ENCODE measurements around the gene ASIC3. TPM values are rescaled to one million over a fixed set of nuclear protein-coding genes. Genes with fewer than 3 reads are reported as not detected.

ASIC3 gene
- polyA plus RNA-seq, 1 donor (not counting 4 experiments of a cell fraction or from before 2014, with no cell fraction given) = 0.35 TPM

DNA sequence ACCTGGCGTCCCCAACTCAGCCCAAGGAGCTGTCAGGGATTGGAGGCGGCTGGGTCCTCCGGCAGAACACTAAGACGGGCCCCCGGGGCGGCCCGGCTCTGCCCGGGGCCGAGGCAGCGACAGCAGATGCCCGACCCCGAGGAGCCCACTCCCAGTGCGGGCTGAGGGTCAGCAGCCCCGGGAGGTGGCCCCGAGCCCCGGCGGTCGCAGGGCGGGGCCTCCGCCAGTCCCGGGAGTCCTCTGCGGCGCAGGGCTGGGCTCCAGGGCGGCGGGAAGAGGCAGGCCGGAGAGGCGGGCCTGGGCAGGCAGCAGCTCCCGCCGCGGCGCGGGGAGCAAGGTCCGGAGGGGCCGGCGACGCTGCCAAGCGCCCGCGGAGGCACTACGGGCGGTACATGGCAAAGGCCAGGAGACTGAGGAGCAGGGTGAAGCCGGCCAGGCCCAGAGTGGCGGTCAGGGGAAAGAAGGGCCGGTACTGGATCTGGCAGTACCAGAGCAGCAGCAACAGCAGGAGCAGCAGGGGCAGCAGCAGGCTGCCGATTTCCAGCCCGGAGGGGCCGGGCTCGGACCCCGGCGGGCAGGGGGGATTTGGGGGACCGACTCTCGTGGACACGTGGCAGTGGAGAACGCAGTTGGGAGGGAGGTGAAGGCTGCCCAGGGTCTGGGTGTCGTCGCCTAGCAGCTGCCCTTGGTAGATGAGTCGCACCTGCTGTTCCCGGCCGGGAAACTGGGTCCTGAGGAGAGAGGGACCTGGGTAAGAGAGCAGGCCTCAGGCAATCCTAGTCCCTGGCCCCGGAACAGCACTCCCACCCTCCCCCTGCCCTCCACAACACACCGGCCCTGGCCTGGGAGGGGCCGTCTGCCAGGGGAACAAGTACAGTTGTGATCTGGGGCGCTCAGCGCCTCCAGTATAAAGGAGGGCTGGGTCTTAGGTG is 33.1 kb downstream of the ASIC3 start:
- peak overlapping the region; percentile 97 for H3K4me2 ChIP-seq (ENCODE audit: control insufficient read depth, extremely low read depth, insufficient read depth, low read depth, low read length)
- H3K9me3 ChIP-seq (ENCODE audit: control insufficient read depth, low read depth, low read length) = no peaks in the 10 kb centered on the region
- FAIRE-seq = no peak
- H3K4me3 ChIP-seq (ENCODE audit: control insufficient read depth in 2 of 3, extremely low read depth in 1 of 3, insufficient read depth in 2 of 3, low read depth in 1 of 3, low read length in 3 of 3) = peak overlapping the region; percentile 68 to 92 (median 79)
- dilution Hi-C loops (cut with MboI; ENCODE audit: extremely low pct_ligation_motif_present, low sequenced_read_pairs) = no loop called here
- peak overlapping the region; percentile 79 for H3K9ac ChIP-seq (ENCODE audit: control insufficient read depth, extremely low read depth, insufficient read depth, low read length)
- DNase-seq (ENCODE audit: low read depth, low spot score) = no peak
- H3K9me1 ChIP-seq (ENCODE audit: control insufficient read depth, extremely low read depth, insufficient read depth, low read length) = no peaks in the 10 kb centered on the region
- peak overlapping the region; percentile 67 for H3K27ac ChIP-seq (ENCODE audit: control insufficient read depth, insufficient read depth, low read length)
- no peak for TF ChIP-seq EZH2 (IDR thresholded peaks at IDR 0.05; ENCODE audit: low read length)
- TF ChIP-seq, protein P1, sequence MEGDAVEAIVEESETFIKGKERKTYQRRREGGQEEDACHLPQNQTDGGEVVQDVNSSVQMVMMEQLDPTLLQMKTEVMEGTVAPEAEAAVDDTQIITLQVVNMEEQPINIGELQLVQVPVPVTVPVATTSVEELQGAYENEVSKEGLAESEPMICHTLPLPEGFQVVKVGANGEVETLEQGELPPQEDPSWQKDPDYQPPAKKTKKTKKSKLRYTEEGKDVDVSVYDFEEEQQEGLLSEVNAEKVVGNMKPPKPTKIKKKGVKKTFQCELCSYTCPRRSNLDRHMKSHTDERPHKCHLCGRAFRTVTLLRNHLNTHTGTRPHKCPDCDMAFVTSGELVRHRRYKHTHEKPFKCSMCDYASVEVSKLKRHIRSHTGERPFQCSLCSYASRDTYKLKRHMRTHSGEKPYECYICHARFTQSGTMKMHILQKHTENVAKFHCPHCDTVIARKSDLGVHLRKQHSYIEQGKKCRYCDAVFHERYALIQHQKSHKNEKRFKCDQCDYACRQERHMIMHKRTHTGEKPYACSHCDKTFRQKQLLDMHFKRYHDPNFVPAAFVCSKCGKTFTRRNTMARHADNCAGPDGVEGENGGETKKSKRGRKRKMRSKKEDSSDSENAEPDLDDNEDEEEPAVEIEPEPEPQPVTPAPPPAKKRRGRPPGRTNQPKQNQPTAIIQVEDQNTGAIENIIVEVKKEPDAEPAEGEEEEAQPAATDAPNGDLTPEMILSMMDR (optimal IDR thresholded peaks at IDR 0.05 in 1 of 3, IDR thresholded peaks at IDR 0.05 in 1 of 3, conservative IDR thresholded peaks at IDR 0.05 in 1 of 3; ENCODE audit: extremely low read depth in 1 of 3, insufficient read depth in 2 of 3, low read length in 3 of 3) = no peak
- H2AFZ ChIP-seq (ENCODE audit: control insufficient read depth, low read length) = peak overlapping the region; percentile 39
- peaks cover 26% of the 10 kb centered on the region for H3K4me1 ChIP-seq (ENCODE audit: control insufficient read depth, extremely low read depth, insufficient read depth, low read length)
- H3K36me3 ChIP-seq (ENCODE audit: control insufficient read depth in 2 of 2, extremely low read depth in 1 of 2, insufficient read depth in 2 of 2, low read length in 2 of 2) = peaks cover 2 to 7% of the 10 kb centered on the region in 2 experiments
- H3K79me2 ChIP-seq (ENCODE audit: control insufficient read depth, insufficient read depth, low read length) = peaks cover 28% of the 10 kb centered on the region
- no peaks in the 10 kb centered on the region for H4K20me1 ChIP-seq (ENCODE audit: control insufficient read depth, extremely low read depth, insufficient read depth, low read length)
- H3K27me3 ChIP-seq (ENCODE audit: control insufficient read depth, extremely low read depth, insufficient read depth, low read length) = no peaks in the 10 kb centered on the region

DNA sequence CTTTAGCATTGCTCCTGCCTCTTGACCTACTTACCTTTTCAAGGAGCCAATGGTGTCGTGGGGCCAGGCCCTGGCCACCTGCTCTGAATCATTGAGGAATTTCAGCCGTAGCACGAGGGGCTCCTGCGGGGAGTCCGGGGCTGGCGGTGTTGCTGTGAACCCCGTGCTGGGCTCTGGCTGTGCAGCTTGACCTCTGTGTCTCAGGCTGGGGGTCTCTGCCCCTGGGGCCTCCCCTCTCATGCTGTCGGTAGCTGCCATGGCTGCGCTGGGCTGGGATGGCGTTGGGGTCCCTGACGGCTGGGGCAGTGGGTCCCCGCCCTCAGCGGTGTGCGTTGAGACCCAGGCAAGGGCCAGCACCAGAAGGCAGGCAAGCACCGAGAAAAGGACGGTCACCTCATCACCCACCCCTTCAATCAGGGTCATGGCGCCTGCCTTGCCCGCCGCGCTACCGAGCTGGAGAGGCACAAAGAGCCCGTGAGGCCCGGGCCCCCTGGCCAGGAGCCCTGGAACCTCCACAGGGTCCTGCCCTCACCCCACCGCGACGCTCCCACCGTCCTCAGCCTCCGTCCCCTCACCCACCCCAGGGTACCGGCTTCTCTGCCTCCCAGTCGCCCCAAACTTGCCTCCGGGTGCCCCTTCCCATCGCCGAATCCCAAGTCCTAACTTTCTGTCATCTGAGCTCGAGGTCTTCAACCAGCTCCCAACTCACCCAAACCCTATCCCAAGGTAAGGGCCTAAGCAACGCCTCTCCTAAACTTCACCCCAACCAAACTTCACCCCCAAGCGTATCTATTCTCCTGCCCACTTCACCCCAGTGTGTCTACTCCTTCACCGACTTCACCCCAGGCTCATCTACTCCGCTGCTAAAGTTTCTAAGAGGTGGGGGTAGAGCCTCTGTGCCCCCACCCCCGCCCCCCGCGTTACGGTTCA is 34.1 kb downstream of the ASIC3 start:
- Histone ChIP-seq H3K4me1 (ENCODE audit: control insufficient read depth, extremely low read depth, insufficient read depth, low read length) (peaks cover 26% of the 10 kb centered on the region), H3K9me1 (ENCODE audit: control insufficient read depth, extremely low read depth, insufficient read depth, low read length) (no peaks in the 10 kb centered on the region), H3K27ac (ENCODE audit: control insufficient read depth, insufficient read depth, low read length) (peak overlapping the region; percentile 52), H3K79me2 (ENCODE audit: control insufficient read depth, insufficient read depth, low read length) (peaks cover 34% of the 10 kb centered on the region), H3K4me3 (ENCODE audit: control insufficient read depth in 2 of 3, extremely low read depth in 1 of 3, insufficient read depth in 2 of 3, low read depth in 1 of 3, low read length in 3 of 3) (peak overlapping the region; percentile 68 to 82 (median 79)), H3K27me3 (ENCODE audit: control insufficient read depth, extremely low read depth, insufficient read depth, low read length) (no peaks in the 10 kb centered on the region), H3K36me3 (ENCODE audit: control insufficient read depth in 2 of 2, extremely low read depth in 1 of 2, insufficient read depth in 2 of 2, low read length in 2 of 2) (peaks cover 2 to 7% of the 10 kb centered on the region in 2 experiments), H3K9ac (ENCODE audit: control insufficient read depth, extremely low read depth, insufficient read depth, low read length) (peak overlapping the region; percentile 79), H3K9me3 (ENCODE audit: control insufficient read depth, low read depth, low read length) (no peaks in the 10 kb centered on the region), H2AFZ (ENCODE audit: control insufficient read depth, low read length) (peak overlapping the region; percentile 53), H3K4me2 (ENCODE audit: control insufficient read depth, extremely low read depth, insufficient read depth, low read depth, low read length) (peak overlapping the region; percentile 97), H4K20me1 (ENCODE audit: control insufficient read depth, extremely low read depth, insufficient read depth, low read length) (no peaks in the 10 kb centered on the region)
- DNase-seq (ENCODE audit: low read depth, low spot score) (no peak), FAIRE-seq (no peak)
- no peak for TF ChIP-seq EZH2 (IDR thresholded peaks at IDR 0.05; ENCODE audit: low read length)
- TF ChIP-seq, protein P1 (optimal IDR thresholded peaks at IDR 0.05 in 1 of 3, IDR thresholded peaks at IDR 0.05 in 1 of 3, conservative IDR thresholded peaks at IDR 0.05 in 1 of 3; ENCODE audit: extremely low read depth in 1 of 3, insufficient read depth in 2 of 3, low read length in 3 of 3) = no peak
- dilution Hi-C loops (cut with MboI; ENCODE audit: extremely low pct_ligation_motif_present, low sequenced_read_pairs) = no loop called here
